GM21529 (cell line): ENCODE data around the gene TNFAIP1.
A peak's percentile ranks its signal among the peaks of the same experiment; 100 is the strongest.

Experiments used
- ATAC-seq: cut with Tn5 transposase; IDR thresholded peaks from one replicate; pipeline ENCODE4 v1.9.1; 2021; ENCODE audit not compliant: unreplicated experiment

The TNFAIP1 gene

DNA sequence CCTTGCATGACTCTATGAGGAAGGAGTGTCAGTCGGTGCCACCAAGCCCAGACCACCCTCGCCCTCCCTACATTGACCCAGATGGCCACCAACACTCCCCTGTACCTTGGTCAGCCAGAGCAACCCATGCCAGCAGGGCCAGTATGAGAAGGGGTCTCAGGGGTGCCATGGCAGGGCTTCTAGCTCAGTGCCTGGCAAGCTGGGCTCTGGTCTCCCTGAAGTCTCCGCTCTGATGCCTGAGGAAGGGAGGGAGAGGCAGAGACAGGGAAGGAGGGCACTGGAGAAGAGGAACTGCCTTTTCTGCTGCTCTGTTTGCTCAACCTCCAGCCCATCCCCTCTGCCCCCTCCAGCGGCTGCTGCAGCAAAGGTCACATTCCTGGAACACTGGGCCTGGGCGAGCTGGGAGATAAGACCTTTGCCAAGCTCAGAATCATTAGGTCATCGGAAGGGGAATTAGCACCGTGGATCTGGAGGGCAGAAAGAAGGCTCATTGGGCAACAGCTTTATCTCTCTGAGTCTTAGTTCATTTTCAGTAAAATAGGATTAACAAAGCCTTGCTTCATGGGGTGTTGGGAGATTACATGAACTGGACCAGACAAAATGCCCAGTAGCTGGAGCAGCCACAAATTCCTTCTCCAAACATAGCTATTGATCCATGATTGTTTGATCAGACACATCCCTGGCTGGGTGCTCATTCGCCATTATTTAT lies 34.6 kb downstream of the TNFAIP1 start, which contains the start of gene VTN:
Gene VTN (minus strand): TSS at position 273 of the 709 bp plus-strand sequence. CDS start 104 bp downstream, at position 169.
- ATAC-seq, result no peak

DNA sequence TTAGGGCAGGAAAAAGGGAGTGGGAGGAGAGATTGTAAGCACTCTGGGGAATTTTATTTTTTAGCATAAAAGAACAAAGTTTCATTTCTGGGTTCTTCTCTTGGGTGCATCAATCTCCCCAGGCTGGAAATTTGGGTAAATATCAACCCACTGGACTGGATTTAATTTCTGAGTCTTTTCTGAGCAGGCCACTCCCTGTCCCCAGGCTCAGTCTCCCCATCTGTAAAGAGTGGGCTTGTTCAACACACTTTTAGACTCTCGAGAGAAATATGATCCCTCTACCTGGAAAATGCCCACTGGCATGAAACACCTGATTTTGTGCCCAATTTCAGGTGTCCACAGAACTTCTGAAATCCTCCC lies 35.2 kb downstream of the TNFAIP1 start:
- ATAC-seq, result no peak

DNA sequence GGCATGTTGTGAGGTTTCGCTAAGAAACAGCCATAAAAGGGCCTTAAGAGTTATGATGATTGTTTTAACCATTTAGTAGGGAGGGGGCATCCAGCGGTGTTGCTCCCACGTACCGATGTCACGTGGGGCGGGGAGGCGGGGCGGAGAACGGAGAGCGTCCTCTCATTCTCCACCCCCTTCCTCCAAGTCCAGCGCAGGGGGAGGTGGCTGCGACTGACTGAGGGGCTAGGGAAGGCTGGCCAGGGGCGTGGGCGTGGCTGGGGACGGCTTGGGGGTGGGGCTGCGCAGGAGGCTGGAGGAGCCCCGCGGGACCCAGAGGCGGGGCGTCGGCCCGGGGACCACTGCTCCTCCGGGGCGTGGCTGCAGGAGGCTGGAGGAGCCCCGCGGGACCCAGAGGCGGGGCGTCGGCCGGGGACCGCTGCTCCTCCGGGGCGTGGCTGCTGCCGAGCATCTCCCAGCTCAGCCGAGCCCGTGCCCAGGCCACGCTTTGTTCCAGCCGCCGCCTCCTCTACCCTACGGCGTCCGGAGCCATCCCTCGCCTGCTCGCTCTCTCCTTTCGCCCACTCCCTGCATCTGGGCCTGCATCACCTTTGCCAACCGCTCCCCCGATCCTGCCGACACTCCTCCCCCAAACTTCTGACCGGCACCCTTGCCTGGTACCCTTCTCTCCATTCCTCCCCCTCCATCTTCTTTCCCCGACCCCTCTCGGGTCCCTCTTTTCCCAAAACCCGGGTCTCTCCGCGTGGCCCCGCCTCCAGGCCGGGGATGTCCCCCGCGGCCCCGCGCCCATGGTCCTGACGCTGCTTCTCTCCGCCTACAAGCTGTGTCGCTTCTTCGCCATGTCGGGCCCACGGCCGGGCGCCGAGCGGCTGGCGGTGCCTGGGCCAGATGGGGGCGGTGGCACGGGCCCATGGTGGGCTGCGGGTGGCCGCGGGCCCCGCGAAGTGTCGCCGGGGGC lies 36.0 kb downstream of the TNFAIP1 start, which contains the start of gene SARM1:
Gene SARM1 (plus strand): TSS at position 450 of the 958 bp plus-strand sequence. CDS start 339 bp downstream, at position 789.
- peak; percentile 67 for ATAC-seq

GRCh38 chr17:28372203-28372944 lies 36.8 kb downstream of the TNFAIP1 start:
- peak; percentile 24 for ATAC-seq

- ATAC-seq, result no peak
Observed at GRCh38 chr17:28372945-28373274, 37.3 kb downstream of the TNFAIP1 start.

GRCh38 chr17:28379814-28380801 lies 44.5 kb downstream of the TNFAIP1 start:
- ATAC-seq, result no peak

DNA sequence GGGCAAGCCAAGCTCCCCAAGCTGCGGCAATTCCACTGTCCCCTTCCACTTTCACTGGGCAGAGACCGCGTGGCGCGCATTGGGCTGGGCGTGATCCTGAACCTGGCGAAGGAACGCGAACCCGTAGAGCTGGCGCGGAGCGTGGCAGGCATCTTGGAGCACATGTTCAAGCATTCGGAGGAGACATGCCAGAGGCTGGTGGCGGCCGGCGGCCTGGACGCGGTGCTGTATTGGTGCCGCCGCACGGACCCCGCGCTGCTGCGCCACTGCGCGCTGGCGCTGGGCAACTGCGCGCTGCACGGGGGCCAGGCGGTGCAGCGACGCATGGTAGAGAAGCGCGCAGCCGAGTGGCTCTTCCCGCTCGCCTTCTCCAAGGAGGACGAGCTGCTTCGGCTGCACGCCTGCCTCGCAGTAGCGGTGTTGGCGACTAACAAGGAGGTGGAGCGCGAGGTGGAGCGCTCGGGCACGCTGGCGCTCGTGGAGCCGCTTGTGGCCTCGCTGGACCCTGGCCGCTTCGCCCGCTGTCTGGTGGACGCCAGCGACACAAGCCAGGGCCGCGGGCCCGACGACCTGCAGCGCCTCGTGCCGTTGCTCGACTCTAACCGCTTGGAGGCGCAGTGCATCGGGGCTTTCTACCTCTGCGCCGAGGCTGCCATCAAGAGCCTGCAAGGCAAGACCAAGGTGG lies 45.7 kb downstream of the TNFAIP1 start:
- no peak for ATAC-seq

- ATAC-seq, result peak; percentile 56
Observed at GRCh38 chr17:28384281-28385036, 48.9 kb downstream of the TNFAIP1 start.

- ATAC-seq, result no peak
Observed at GRCh38 chr17:28385037-28385400, 49.5 kb downstream of the TNFAIP1 start.

DNA sequence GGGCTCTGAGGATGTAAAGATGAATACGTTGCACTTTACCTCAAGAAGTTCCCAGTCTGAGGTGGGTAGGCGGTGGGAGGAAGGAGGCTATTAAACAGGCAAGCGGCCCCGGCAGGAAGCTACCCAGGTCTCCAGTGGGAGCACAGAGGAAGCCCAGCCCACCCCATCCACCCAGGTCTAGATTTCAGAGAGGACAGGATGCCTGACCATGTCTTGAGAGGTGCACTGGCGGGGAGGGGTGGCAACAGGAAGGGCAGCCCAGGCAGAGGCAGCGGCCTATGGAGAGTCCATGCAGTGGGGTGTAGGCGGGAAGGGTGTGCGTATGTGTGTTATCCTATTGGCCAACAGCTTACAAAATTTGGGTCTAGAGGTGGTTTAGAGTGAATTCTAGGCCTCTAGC lies 49.8 kb downstream of the TNFAIP1 start:
- no peak for ATAC-seq

DNA sequence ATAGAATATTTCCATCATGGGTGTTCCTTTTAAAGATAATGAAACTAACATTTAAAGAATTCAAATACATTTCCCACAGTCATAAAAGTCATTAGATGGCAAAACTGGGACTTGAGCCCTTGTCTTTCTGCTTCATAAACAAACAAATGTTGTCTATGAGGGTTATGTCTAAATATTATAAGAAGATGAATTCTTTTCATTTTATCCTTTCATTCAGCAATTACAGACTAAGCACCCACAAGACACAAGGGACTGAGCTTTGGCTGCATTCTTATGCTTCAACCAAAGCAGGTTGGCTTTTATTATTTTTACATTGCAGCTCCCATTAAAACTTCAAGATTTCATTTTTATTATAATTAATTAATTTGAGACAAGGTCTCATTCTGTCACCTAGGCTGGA lies 50.8 kb downstream of the TNFAIP1 start:
- no peak for ATAC-seq

DNA sequence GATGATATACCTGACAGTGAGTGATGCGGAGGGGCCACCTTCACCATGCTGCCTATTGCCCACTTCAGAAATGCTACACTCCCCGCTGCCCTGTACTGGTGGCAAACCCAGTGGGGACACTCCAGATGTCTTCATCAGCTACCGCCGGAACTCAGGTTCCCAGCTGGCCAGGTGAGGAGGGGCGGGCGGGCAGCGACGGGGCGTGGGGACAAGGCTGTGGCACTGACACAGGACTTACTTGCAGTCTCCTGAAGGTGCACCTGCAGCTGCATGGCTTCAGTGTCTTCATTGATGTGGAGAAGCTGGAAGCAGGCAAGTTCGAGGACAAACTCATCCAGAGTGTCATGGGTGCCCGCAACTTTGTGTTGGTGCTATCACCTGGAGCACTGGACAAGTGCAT lies 52.5 kb downstream of the TNFAIP1 start:
- no peak for ATAC-seq

DNA sequence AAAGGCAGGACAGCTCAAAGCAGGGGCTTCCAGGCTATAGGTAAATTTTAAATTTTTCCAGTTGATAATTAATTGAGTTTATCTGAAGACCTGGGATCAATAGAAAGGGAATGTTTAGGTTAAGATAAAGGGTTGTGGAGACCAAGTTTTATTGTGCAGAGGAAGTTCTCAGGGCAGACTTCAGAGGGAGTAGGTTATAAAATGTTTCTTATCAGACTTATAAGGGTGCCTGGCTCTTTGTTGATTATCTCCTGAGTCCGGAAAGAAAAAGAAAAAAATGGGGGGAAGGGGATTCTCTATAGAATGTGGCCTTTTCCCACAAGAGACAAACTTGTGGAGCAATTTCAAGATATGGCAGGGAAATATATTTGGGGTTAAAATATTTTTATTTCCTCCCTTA lies 54.6 kb downstream of the TNFAIP1 start:
- no peak for ATAC-seq

DNA sequence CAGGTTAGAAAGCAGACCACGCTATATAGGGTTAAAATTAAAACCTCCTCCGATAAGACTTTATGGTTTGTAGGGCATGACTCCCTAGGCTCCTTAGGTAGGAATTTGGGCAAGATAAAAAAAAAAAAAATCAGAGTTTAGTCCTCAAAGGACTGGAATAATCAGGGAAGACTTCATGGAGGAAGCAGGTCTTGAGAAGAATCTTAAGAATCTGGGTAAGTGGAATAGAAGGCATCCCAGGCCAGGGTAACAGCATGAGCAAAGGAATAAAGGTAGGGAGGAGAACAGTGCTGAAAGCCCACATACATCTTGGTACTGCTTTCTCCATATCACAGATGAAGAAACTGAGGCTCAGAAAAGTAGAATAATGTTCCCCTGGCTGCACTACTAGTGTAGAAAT lies 55.0 kb downstream of the TNFAIP1 start:
- ATAC-seq, result no peak

DNA sequence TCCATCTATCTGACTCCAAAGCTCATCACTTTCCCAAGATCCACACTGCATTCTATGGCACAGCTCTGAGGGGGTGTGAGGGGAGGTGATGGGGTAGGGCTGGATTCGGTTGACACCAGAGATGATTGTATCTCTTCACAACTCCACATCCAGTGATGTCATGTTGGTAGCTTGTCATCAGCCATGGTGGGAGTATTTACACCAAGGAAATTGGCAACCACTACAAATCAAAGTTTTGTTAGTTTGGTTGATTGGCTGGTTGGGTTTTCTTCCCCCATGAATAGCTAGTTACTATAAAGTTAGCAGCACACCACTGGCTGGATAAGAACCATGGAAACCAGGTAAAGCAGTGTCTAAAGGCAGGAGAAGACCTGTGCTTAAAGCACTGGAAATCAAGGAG lies 55.4 kb downstream of the TNFAIP1 start:
- ATAC-seq, result no peak

GRCh38 chr17:28391401-28391800 lies 55.8 kb downstream of the TNFAIP1 start:
- ATAC-seq, result no peak

GRCh38 chr17:28392491-28392890 lies 56.9 kb downstream of the TNFAIP1 start:
- no peak for ATAC-seq

DNA sequence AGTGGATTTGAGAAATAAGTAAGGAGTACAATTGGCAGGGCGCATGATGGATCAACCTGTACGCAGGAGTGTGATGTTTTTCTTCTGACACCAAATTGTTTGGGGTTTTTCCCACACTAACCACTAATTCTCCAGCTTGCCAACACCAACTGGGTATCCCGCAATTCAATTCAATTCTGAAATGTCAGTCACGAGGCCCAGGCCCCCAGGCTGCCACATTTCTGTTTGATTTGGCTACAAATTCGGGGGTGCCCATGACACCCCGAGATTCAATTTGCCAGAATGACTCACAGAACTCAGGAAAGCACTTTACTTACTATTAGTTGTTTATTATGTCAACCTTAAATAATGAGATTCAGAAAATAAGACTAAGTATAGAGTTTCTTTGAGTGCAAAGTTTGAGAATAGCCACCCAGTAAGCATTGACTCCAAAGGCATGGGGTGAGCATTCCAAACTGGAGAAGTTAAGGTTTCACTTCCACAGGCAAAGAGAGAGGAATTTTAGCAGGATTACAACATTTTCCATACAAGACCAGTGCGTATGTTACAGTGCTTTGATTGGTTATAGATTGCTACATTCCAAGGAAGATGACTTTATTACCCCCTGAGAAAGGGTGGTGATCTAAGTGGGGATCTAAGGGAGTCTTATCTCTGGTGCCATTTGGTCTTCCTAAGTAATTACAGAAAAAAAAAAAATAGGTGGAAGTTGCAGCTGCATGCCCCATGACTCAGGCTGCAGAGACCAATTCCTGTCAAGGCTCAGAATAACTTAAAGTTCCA lies 59.0 kb downstream of the TNFAIP1 start:
- no peak for ATAC-seq
